AG20443 (cell line): ENCODE measurements around the gene GOLGA6A.
"Not testable (repeated sequence)": the region's sequence is repeated elsewhere in the genome, so short reads cannot be mapped to it uniquely, and the experiment has no call there.

ENCODE experiments used
- DNase-seq: peaks from one replicate; pipeline ENCODE4 v3.0.0; 2012; ENCODE audit warnings: low spot score, mixed read lengths

Gene GOLGA6A

DNA sequence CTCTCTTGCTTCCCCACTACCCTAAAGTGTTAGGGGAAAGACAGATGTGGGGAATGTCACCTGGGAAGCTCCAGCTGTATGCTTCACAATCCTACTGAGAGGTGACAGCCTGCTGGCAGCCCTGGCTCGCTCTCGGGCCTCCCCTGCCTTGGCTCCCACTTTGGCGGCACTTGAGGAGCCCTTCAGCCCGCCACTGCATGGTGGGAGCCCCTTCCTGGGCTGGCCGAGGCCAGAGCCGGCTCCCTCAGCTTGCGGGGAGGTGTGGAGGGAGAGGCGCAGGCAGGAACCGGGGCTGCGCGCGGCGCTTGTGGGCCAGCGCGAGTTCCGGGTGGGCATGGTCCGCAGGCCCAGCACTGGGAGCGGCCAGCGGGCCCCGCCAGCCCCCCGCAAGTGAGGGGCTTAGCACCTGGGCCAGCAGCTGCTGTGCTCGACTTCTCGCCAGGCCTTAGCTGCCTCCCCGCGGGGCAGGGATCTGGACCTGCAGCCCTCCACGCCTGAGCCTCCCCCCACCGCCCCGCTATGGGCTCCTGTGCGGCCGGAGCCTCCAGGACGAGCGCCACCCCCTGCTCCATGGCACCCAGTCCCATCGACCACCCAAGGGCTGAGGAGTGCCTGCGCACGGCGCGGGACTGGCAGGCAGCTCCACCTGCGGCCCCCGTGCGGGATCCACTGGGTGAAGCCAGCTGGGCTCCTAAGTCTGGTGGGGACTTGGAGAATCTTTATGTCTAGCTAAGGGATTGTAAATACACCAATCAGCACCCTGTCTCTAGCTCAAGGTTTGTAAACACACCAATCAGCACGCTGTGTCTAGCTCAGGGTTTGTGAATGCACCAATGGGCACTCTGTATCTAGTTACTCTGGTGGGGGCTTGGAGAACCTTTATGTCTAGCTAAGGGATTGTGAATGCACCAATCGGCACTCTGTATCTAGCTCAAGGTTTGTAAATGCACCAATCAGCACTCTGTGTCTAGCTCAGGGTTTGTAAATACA lies 29.8 kb downstream of the GOLGA6A start:
- not testable (repeated sequence) for DNase-seq

- peak; percentile 49 for DNase-seq
Observed at GRCh38 chr15:74050556-74051234, 31.7 kb downstream of the GOLGA6A start.

DNA sequence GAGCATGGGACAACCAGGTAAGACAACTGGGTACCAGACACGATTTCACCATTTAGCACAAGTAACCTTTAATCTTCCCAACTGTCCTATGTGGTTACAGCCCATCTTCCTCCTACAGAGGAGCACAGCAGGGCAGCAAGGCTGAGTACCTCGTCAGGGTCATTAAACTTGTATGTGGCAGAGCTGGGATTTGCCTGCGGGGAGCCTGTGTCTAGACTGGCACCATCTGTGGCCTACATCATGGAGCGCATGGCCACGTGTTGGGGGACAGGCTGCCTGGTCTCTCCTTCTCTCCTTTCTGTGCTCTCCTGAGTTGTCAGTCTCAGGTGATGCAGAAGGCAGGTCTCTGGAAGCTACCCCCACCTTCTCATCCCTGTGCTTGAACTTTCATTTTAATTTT lies 32.2 kb downstream of the GOLGA6A start:
- no peak for DNase-seq

DNA sequence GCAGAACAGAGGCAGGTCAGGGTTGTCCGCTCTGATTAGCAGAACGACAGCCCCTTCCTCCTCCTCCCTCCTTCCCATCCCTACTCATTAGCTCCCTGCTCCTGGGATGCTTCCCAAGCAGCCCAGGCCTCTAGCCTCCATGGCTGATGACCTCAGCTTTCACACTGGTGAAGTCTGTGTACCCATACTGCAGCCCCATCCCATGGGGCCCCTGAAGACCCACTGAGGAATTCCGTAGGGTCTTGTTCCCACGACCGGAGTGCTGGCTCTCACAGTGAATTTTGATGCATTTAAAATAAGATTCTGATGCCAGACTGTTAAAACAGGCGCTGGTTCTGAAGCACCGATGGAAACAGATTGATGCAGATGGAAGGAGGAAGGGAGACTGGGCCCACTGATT lies 36.1 kb downstream of the GOLGA6A start:
- DNase-seq = no peak

DNA sequence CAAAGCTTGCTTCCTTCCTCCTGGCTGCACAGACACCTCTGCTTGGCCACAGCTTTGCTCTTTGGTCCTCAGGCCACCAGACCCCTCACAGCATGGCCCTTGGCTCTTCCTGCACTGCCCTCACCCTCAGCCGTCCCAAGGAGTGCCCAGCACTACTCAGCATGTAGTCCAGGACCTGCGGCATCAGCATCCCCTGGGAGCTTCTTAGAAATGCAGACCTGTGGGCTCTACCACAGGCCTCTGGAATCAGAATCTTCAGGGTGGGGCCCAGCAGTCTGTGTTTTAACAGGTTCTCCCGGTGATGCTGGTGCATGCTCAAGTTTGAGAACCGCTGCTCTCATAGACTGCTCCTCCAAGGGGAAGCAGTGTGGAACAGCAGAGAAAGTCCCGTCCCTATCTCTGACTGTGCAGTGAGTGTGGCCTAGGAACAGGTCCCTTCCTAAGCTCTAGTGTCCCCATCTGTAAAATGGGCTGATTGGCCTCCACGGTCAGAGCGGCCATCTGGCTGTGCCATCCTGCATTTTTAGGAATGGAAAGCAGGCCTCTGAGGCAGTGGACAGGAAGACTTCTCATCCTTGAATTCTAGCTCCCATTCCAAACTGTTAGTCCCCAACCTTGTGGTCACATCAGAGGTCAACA lies 36.6 kb downstream of the GOLGA6A start:
- DNase-seq = no peak

DNA sequence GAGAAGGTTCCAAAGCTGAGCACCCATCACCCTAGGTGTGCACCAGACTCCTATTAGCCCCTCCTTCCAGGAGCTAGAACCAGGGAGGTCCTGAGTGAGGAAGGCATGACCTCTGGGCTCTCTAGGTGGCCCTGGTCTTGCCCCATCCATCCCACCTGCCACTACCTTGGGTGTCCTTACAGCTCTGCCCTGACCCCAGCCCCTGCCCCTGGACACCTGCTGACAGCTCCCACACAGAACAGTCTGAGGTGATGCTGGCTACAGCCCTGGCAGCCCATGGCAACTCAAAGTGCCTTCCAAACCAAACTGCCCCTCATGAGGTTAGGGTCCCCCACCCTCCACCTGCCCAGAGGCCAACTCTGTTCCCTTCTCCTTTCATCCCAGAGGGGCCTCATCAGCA lies 37.2 kb downstream of the GOLGA6A start:
- no peak for DNase-seq

- DNase-seq = no peak
Observed at GRCh38 chr15:74044267-74045110, 37.9 kb downstream of the GOLGA6A start.

GRCh38 chr15:74043425-74044266 lies 38.7 kb downstream of the GOLGA6A start:
- DNase-seq = no peak

DNA sequence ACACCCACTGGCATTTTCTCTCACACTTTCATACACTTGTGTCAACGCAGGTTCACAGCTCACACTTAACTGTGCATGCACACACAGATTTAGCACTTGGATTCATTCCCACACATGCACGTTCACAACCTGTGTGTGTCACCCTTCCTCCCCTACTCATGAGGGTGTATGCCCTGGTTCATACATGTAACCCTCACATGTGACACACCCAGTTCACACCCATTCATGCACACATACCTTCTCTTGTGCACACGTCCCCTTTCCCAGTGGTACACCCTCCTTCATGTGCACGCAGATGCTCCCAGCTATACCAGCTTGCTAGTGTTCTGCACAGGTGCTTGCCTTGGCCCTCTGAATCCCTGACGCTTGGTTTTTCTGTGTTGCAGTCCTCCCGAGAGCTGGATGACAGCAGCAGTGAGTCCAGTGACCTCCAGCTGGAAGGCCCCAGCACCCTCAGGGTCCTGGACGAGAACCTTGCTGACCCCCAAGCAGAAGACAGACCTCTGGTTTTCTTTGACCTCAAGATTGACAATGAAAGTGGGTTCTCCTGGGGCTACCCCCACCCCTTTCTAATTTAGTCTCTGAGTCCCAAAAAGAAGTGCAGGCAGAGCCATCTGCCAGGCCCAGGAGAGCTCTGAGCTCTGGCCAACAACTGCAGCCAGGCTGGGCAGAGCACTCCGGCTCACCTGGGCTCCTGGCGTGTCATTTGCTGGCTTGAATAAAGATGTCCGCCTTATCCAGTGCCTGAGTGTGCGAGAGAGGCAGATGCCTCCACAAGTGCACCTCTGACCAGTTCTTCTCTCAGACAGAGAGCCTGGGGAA lies 39.5 kb downstream of the GOLGA6A start:
- no peak for DNase-seq

GRCh38 chr15:74041777-74042435 lies 40.4 kb downstream of the GOLGA6A start:
- DNase-seq = no peak

GRCh38 chr15:74041311-74041756 lies 41.0 kb downstream of the GOLGA6A start:
- peak; percentile 26 for DNase-seq

DNA sequence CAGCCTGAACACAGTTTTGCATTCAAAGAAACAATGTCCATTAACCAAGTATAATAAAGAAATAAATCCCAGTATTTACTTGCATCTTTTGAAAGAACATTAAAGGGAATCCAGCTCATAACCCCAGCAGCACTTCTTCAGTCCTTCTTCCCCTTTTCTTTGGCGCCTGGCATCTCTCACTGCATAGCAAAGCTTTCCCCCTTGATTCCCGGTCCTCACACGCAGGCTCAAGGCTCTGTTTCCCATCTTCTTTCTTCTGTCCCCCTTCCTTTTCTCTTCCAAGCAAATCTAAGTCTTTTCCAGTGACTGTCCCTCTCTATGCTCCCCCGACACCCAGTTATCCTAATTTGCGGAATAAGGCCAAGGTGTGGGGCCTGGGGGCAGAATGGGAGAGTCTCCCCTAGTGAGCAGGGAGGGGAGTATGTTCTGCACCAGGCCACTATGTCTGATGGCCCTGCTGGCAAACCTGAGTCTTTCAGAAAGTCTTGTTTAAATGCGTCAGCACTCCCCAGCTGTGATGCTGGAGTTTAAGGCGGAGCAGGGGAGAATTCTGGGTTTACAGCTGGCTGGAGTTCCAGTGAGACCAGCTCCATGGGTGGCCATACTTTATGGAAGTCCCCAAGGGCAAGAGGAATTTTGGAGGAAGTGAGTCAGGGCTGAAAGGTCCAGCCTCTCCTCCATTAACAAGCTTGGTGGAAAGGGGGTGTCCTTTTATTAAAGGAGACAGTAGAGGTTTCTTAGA lies 42.1 kb downstream of the GOLGA6A start:
- DNase-seq = peak; percentile 94

DNA sequence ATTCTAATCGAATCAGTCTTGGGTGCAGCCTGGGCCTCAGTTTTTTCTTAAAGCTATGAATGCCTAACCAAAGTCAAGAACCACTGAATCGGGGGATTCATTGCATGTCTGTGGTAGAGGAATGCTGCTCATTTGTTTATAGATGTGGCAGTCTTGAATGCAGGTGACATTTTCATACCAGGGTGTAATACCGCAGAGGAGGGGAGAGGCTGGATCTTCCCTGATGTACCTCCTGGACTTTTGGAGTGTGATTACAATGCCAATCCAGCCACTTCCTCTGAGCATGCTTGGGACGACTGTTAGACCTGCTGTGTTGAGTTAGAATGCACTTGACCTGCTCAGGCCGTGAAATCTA lies 42.7 kb downstream of the GOLGA6A start:
- no peak for DNase-seq

GRCh38 chr15:74038707-74039655 lies 43.4 kb downstream of the GOLGA6A start:
- peak; percentile 62 for DNase-seq

- no peak for DNase-seq
Observed at GRCh38 chr15:74037171-74038117, 44.9 kb downstream of the GOLGA6A start.
